ENCODE measurements around the gene RCCD1. TPM values are rescaled to one million over a fixed set of nuclear protein-coding genes. Genes with fewer than 3 reads are reported as not detected.

RCCD1 gene
- total RNA-seq, 1 donor from 2014 or later = 21.9 TPM

DNA sequence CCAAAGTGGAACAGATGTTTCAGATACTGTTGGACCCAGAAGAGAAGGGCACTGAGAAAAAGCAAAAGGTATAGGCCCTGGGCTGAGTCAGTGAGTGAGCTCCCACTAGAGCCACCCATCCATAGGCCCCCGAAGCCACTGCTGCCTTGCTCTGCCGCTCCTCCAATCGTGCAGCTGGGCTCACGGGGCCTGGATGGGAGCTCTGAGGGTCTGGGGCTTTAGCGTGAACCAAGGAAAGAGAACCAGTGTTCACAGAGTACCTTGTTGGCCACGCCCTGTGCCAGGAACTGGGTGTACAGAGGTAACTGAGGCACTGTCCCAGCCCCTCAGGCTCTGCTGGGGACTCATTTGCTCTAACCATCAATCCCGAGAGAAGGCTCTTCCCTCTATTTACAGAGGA, 14.9 kb upstream of the RCCD1 start:
- intact Hi-C loops (cut with micrococcal nuclease) = loop anchor here (10.0 kb wide), 2 partner anchors 1045 to 1965 kb away; partner anchors contain the start of genes AP3S2 and CHD2

DNA sequence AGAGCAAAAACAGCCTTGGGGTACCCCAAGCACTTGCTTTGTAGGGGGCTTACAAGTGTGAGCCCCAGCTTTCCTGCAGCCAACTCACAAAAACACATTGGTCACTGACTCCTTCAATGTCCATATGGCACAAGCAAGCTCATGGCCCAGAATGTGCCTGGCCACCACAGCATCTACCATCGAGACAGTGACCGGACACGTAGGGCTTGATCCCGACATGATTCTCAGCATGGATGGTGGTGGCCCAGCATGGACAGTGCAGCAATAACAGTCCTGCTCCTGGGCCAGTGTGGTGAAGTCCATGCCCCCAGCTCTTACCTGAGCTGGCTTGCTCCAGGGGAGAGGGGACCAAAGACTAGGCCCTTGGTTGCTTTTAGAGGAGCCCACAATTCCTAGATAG, 13.6 kb upstream of the RCCD1 start:
- intact Hi-C loops (cut with micrococcal nuclease) = no loop called here

DNA sequence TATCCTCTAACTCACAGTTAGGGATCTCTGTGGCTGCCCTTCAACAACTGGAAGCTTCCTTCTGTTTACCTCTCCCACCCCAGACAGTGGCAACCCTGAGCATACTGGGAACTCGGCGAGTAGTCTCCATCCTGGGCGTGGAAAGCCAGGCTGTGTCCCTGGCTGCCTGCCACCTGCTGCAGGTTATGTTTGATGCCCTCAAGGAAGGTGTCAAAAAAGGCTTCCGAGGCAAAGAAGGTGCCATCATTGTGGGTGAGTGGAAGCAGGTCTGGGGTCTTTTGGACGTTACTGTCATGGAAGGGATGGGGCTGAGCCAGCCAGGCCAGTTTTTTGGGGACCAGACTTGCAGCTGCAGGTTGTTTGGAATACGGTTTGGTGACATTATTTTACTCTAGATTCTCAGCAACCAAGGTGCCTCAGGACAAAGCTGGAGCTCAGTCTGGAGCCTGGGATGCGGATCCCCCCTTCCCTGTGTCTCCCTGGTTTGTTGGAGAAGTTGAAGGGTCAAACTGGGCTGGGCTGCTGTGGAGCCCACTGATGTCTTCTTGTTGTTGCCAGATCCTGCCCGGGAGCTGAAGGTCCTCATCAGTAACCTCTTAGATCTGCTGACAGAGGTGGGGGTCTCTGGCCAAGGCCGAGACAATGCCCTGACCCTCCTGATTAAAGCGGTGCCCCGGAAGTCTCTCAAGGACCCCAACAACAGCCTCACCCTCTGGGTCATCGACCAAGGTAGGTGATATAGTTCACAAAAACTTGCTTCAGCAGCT, 12.1 kb upstream of the RCCD1 start:
- intact Hi-C loops (cut with micrococcal nuclease) = no loop called here

DNA sequence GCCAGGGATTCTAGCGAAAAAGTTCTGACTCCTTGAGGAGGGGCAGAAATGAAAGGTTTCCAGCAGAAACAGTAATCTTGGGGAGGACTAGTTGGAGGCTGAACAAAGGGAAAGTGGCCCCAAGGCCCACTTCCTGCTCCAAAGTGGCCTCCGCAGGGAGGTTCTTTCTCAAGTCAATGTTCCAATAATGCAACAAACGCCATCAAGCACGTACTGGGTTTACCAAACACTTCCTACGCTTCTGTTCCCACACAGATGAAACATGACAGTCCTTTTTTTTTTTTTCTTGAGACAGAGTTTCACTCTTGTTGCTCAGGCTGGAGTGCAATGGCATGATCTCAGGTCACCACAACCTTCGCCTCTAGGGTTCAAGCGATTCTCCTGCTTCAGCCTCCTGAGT, 9.6 kb upstream of the RCCD1 start:
- intact Hi-C loops (cut with micrococcal nuclease) = no loop called here

DNA sequence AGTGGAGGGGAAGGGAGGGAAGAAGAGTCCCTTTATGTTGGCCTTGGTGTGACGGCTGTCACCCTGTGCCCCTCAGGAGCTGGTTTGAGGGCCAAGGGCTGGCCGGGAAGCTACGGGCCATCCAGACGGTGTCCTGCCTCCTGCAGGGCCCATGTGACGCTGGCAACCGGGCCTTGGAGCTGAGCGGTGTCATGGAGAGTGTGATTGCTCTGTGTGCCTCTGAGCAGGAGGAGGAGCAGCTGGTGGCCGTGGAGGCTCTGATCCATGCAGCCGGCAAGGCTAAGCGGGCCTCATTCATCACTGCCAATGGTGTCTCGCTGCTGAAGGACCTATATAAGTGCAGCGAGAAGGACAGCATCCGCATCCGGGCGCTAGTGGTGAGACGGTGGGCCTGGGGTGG, 8.1 kb upstream of the RCCD1 start:
- intact Hi-C loops (cut with micrococcal nuclease) = no loop called here

DNA sequence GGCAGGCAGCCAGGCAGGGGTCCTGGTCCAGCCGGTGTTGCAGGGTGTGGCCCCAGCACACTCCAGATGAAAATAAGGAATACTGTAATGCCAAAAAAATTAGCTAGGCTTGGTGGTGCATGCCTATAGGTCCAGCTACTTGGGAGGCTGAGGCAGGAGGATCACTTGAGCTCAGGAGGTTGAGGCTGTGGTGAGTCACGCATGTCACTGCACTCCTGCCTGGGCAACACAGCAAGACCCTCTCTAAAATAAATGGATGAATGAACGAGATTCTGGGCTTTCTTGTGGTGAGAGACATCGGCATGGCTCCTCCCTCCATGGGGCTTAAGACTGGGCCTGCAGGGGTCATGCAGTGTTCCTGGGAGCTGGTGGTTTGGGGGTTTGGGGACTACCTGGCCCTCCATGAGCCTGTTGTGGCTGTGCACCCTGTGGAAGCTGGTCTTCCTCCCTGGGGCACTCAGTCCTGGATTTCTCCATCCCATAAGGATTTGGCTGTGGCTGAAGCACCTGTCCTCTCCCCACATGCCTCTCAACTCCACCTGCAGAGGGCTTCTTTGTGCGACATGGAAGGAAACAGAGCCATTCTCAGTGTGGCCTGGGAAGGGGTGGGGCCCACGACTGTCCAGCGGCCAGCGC, 7.6 kb upstream of the RCCD1 start:
- intact Hi-C loops (cut with micrococcal nuclease) = no loop called here

DNA sequence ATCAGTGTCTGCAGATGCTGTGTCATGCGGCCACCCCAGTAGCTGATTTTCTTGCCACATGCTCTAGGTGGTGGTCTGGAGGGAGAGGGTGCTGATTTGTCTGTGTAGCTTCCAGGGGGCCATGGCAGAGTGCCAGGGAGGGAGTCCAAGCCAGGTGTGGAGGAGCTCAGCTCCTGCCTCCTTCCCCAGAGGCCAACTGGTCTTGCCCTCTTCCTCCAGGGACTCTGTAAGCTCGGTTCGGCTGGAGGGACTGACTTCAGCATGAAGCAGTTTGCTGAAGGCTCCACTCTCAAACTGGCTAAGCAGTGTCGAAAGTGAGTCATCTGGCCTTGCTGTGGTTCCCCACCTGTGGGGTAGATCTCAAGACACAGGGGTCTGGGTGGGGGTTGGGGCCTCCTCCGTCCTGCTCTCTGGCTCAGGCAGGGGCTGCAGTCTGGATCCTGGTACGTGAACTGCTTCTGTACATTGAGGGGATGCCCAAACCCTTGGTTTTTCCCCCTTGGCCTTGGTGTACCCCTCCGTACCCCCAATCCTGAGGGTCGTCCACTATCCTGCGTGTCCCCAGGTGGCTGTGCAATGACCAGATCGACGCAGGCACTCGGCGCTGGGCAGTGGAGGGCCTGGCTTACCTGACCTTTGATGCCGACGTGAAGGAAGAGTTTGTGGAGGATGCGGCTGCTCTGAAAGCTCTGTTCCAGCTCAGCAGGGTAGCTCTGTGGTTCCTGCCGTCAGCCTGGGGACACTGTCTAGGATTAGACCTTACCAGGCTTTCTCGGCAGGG, 6.9 kb upstream of the RCCD1 start:
- intact Hi-C loops (cut with micrococcal nuclease) = no loop called here

DNA sequence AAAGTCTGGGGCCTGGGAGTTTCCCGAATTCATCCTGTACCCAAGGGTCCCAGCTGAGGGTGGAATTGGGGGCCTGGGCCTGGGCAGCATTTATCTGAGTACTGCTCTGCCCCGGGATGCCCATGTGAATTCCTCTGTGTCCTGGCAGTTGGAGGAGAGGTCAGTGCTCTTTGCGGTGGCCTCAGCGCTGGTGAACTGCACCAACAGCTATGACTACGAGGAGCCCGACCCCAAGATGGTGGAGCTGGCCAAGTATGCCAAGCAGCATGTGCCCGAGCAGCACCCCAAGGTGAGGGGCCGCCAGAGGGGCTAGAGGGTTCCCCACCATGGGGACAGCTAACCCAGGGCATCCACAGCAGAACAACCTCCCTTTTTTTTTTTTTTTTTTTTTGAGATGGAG, 6.2 kb upstream of the RCCD1 start:
- intact Hi-C loops (cut with micrococcal nuclease) = no loop called here

DNA sequence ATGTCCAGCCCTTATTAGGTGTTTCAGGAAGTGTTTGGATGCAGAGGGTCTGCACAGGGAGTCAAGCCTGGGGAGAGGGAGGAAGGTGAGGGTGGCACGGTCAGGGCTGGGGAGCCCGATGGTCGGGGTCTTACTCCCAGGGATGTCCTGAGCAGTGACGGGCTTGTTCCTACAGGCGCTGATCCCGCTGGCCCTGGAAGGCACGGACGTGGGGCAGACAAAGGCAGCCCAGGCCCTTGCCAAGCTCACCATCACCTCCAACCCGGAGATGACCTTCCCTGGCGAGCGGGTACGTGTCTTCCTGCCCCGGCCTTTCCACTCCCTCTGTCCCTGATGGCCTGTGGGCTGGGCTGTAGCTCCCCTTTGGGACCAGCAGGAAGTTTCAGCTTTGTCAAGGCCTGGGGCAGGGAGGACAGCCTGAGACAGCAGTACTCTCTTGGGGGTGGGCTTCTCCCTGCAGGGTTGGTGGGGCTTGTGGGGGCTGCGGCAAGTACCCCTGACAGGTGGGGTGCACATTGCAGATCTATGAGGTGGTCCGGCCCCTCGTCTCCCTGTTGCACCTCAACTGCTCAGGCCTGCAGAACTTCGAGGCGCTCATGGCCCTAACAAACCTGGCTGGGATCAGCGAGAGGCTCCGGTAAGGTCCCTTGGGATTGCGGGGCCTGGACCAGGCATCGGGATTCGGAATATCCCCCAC, 4.6 kb upstream of the RCCD1 start:
- intact Hi-C loops (cut with micrococcal nuclease) = no loop called here

DNA sequence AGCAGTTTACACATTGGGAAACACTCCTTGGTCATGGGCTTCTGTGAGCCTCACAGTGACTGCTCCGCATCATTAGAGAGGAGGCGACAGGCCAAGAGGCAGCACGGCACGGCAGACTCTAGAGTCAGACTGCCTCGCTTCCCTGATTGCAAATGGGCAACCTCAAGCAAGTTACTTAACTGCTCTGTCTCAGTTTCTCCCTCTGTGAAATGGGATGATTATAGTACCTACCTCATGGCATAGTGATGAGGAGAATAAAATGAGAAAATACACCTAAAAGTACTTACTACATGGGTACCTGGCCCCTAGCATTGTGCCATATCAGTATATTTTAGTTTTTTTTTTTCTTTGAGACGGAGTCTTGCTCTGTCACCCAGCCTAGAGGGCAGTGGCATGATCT, 4.0 kb upstream of the RCCD1 start:
- intact Hi-C loops (cut with micrococcal nuclease) = no loop called here

DNA sequence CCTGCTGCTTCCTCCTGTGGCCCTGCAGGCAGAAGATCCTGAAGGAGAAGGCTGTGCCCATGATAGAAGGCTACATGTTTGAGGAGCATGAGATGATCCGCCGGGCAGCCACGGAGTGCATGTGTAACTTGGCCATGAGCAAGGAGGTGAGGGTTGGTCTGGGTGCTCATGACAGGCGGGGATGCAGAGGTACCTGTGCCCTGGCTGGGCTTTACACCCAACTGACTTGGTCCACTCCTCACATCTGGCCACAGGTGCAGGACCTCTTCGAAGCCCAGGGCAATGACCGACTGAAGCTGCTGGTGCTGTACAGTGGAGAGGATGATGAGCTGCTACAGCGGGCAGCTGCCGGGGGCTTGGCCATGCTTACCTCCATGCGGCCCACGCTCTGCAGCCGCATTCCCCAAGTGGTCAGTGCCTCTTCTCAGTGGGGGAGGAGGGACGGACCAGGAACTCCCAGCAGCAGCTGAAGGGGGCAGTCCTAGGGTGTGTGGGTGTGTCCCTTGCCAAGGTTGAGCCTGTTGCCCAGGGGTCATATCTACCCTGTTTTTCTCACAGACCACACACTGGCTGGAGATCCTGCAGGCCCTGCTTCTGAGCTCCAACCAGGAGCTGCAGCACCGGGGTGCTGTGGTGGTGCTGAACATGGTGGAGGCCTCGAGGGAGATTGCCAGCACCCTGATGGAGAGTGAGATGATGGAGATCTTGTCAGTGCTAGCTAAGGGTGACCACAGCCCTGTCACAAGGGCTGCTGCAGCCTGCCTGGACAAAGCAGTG, 1.6 kb upstream of the RCCD1 start:
- intact Hi-C loops (cut with micrococcal nuclease) = no loop called here

DNA sequence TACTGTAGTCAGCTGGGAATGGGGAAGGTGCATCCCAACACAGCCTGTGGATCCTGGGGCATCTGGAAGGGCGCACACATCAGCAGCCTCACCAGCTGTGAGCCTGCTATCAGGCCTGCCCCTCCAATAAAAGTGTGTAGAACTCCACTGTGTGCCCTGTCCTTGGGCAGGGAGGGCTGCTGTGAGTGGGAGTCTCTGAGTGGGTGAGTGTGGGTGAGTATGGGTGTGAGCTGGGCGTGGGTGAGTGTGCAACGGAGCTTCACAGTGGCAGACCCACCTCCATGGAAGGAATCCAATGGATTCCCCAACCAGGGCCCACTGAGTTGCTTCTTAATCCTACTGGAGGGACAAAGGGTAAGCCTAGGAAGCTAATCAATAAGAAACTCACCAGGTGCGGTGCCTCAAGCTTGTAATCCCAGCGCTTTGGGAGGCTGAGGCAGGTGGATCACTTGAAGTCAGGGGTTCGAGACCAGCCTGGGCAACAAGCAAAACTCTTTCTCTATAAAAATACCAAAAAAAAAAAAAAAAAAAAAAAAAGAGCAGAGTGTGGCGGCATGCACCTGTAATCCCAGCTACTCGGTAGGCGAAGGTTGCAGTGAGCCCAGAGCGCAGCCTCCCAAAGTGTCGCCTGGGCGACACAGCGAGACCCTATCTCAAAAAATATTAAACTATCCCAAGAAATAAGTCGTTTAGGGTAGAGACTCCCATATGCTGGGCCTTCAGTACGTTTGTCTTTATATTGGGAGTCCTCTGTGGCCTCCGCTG, 555 bp upstream of the RCCD1 start:
- intact Hi-C loops (cut with micrococcal nuclease) = loop anchor here (1.0 kb wide), 4 partner anchors 19 to 68 kb away; partner anchors contain the start of genes MAN2A2, PRC1, UNC45A and VPS33B

DNA sequence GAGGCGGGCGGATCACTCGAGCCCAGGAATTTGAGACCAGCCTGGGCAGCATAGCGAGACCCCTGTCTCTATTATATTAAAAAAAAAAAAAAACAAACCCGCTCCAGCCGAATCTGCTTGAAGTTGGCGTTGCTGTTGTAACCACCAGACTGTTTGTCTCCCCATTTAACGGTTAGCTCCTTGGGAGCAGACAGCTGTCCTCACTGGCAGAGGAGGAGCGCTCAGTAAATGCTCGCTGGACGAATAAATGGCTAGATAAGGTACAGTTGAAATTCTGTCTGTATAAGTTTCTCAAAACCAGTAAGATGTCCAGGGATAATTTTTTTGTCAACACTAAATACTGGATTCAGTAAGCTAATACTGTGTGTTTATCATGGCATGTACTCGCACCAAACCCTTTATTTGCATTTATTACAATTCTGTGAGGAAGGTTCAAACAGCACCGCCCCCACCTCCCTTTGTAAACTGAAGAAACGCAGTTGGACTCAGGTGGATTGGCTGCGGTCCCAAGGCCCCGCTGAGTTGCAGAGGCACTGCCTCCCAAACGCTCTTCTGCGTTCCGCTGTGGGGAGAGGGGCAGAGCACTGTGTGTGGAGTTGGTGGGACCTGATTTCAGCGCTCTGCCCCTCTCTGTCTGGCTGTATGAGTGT, 1.1 kb downstream of the RCCD1 start:
- intact Hi-C loops (cut with micrococcal nuclease) = loop anchor here (1.0 to 5.0 kb wide), 4 partner anchors 78 to 567 kb away; no protein-coding TSS in a partner anchor

DNA sequence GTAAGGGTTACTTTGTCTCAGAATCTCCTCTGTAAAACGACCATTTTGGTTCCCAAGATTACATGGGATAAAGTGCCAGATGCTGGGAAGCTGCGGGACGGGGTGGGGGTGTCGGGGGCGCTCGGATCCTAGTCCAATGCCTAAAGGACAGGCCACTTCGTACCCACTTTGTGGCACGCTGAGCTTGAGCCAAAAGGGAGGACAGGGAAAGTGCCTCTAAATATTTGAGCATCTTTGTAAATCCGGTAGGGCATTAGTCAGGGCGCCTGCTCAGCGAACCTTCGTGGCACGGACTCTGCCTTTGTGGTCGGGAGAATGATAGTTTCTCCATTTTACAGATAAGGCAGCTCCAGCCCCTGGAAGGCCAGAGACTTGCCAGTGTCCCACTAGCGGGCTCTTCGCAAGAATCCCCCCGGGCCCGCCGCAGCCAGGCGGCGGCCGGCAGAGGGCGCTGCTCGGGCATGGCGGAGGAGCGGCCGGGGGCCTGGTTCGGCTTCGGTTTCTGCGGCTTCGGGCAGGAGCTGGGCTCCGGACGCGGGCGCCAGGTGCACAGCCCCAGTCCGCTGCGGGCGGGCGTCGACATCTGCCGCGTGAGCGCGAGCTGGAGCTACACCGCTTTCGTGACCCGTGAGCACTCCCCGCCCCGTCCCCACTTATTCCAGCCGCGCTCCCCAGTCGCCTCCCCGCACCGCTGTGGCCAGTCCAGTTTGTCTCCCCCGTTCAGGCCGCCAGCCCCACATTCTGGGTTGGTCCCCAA, 1.8 kb downstream of the RCCD1 start:
- intact Hi-C loops (cut with micrococcal nuclease) = loop anchor here (1.0 to 5.0 kb wide), 4 partner anchors 77 to 566 kb away; no protein-coding TSS in a partner anchor

DNA sequence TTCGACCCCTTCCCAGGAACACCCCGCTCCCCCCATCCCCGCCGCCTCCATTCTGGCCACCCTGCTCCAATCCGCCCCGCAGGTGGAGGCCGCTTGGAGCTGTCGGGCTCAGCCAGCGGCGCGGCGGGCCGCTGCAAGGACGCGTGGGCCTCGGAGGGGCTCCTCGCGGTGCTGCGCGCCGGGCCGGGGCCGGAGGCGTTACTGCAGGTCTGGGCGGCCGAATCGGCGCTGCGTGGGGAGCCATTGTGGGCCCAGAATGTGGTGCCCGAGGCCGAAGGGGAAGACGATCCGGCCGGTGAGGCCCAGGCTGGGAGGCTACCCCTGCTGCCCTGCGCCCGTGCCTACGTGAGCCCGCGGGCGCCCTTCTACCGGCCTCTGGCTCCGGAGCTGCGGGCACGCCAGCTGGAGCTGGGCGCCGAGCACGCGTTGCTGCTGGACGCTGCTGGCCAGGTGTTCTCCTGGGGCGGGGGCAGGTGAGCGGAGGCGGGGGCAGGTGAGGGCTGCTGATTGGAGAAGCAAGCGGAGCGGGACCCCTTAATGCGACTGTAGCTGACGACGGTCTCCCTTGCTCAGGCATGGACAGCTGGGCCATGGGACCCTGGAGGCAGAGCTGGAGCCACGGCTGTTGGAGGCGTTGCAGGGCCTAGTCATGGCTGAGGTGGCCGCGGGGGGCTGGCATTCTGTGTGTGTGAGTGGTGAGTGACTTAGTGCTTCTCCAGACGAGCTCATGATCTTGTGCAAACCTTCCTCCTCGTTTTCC, 2.5 kb downstream of the RCCD1 start:
- intact Hi-C loops (cut with micrococcal nuclease) = loop anchor here (5.0 kb wide), 1 partner anchor 565 kb away; no protein-coding TSS in a partner anchor

DNA sequence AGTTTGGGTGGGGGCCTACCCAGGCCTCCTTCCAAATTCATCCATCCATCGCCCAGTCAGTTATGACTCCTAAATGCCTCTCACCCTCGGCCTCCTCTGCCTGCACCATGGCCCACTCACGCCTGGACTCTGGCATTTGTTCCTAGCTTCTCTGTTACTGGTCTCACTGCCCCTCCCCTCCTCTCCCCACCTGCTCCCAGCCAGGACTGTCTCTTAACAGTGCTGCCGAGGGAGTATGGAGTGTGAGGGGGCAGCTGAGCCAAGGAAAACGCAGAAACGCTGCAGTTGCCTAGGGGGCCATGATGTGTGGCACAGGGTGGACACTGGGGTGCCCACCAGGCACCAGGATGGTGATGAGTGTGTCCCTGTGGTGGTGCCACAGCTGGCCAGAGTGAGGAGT, 3.1 kb downstream of the RCCD1 start:
- intact Hi-C loops (cut with micrococcal nuclease) = loop anchor here (5.0 kb wide), 1 partner anchor 565 kb away; no protein-coding TSS in a partner anchor

DNA sequence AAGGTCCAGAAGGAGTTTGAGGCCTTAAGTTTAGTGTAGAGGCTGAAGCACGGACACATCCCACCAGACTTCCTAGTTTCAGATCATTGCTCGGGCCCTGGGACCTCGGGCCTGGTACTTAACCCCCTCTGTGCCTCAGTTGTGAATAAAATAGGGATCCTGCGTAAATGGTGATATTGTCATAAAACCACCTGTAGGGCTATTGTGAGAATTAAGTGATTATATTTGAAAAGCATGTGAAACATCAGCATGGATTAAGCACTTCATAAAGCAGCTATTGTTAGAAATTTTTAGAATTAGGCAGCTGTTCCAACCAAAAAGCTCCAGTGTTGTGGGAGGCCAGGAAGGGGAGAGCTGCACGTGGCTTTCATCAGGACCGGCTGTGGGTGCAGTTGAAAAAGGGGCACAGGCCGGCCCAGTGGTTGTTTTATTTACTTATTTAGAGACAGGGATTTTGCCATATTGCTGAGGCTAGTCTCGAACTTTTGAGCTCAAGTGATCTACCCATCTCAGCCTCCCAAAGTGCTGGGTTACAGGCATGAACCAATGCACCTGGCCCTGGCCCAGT, 4.4 kb downstream of the RCCD1 start:
- intact Hi-C loops (cut with micrococcal nuclease) = loop anchor here (5.0 kb wide), 1 partner anchor 563 kb away; no protein-coding TSS in a partner anchor
